Body of pancreas (tissue), 4 donors: Measurements from ENCODE around the gene P2RX3.

ENCODE experiments used
- CTCF ChIP-seq, 7 experiments: fragments of 450-650 bp in 4 of 7; fragments of 200-600 bp in 3 of 7; sonication (generic) in 3 of 7; IDR thresholded peaks; one replicate each; pipeline ENCODE4 v1.5.1; 2016 to 2019; ENCODE audit warnings: antibody characterized with exemption in 7 of 7
- POLR2A ChIP-seq, 3 donors: fragments of 450-650 bp; IDR thresholded peaks; one replicate each; pipeline ENCODE4 v1.6.1; 2016; ENCODE audit warnings: antibody characterized with exemption in 3 of 3, mild to moderate bottlenecking in 2 of 3

DNA sequence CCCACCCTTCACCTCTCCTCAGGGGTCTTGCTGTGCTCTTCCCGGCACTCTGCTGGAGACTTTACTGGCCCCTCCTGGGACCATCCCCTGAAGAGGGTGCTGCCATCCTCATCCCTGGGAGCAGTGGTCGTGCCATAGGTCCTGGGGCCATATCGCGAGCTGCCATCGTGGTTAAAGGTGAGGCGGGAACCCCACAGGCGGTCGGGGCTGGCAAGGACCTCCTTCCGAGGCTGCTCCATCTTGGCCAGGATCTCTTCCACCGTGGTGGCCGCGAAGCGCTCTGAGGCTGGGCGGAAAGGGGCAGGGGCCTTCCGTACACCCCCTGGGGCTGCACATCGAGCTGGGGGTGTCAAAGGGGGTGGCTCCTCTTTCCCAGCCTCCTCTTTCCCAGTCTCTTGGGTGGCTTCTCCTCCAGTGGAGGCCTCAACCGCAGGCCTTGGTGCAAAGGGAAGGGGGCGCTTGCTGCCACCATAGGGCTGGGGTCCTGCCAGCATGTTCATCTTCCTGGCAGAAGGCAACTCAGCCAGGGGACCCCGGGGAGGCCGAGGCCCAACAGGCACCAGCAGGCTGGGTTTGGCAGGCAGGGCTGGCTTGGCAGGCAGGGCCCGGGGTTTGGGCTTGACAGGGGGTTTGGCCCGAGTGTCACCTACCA, 18.0 kb upstream of the P2RX3 start:
- no peak for TF ChIP-seq CTCF (IDR thresholded peaks at IDR 0.05)
- no peak for TF ChIP-seq POLR2A (IDR thresholded peaks at IDR 0.05)
